ENCODE results near the gene USP35.

Gene USP35

GRCh38 chr11:78193806-78194205 lies 5.1 kb downstream of the USP35 start:
- no peak overlapping the region for H3K27ac ChIP-seq
- no peak for DNase-seq (ENCODE audit: low read depth, low spot score)

DNA sequence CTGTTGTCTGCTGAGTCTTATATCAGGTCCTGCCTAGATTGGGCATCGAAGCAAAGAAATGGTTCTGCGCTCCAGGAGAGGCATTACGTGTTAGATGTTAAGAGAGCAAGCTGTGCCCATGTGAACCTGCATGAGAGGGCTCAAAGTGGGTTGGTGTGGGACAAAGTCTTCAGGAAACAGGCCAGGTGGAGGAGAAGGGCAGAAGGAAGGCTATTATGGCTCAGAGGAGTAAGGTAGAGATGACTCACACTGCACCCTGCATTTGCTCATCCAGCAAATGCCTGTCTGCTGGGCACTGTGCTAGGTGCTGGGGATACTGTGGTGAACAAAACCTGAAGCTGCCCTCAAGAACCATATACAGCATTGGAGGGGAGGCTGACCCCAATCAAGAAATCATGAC lies 5.8 kb downstream of the USP35 start:
- DNase-seq (ENCODE audit: low read depth, low spot score): no peak
- H3K27ac ChIP-seq: no peak overlapping the region

DNA sequence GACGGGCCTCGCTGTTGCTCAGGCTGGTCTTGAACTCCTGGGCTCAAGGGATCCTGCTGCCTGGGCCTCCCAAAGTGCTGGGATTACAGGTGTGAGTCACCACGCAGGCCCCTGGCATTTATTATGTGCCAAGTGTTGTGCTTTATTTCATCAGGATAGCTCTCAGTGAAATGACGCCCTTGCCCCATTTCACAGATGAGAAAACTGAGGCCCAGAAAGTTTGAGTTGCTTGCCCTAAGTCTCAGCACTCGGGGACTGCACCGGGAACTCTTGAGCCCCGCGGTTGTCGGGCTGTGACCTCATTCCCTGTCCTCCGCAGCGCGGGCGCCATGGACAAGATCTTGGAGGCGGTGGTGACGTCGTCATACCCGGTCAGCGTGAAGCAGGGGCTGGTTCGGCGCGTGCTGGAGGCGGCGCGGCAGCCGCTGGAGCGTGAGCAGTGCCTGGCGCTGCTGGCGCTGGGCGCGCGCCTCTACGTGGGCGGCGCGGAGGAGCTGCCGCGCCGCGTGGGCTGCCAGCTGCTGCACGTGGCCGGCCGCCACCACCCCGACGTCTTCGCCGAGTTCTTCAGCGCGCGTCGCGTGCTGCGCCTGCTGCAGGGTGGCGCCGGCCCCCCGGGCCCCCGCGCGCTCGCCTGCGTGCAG lies 7.3 kb downstream of the USP35 start:
- no peak overlapping the region for H3K27ac ChIP-seq
- no peak for DNase-seq (ENCODE audit: low read depth, low spot score)

DNA sequence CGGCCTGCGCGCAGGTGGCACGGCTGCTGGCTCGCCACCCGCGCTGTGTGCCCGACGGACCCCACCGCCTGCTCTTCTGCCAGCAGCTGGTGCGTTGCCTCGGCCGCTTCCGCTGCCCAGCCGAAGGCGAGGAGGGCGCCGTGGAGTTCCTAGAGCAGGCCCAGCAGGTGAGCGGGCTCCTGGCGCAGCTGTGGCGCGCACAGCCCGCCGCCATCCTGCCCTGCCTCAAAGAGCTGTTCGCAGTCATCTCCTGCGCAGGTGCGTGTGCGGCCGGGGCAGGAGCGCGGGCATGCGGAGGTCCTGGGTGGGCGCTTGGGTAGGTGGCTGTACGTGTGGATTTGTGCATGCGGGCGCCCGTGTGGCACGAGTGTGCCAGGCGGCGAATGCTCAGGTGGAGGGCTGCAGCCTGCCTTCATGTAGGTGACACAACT lies 8.0 kb downstream of the USP35 start:
- no peak for DNase-seq (ENCODE audit: low read depth, low spot score)

DNA sequence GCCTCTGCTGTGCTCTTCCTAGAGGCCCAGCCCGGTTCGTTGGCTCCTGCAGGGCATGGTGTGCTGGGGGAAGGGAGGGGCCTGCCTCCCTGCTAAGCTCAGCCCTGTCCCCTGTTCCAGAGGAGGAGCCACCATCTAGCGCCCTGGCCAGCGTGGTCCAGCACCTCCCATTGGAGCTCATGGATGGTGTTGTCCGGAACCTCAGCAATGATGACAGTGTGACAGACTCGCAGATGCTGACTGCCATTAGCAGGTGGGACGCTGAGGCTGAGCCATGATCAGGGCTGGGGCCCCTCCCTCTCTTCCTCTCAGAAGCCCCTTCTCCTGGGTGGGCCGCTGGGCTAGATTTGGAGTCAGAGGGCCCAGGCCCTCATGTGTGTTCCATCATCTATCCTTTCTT lies 9.1 kb downstream of the USP35 start:
- no peak for DNase-seq (ENCODE audit: low read depth, low spot score)
- H3K27ac ChIP-seq: no peak overlapping the region

More for the DNA sequence above, 8.0 kb downstream of the USP35 start:
- H3K27ac ChIP-seq: no peak overlapping the region

- no peak overlapping the region for H3K27ac ChIP-seq
- no peak for DNase-seq (ENCODE audit: low read depth, low spot score)
Measured at GRCh38 chr11:78199015-78199652, 10.4 kb downstream of the USP35 start.

DNA sequence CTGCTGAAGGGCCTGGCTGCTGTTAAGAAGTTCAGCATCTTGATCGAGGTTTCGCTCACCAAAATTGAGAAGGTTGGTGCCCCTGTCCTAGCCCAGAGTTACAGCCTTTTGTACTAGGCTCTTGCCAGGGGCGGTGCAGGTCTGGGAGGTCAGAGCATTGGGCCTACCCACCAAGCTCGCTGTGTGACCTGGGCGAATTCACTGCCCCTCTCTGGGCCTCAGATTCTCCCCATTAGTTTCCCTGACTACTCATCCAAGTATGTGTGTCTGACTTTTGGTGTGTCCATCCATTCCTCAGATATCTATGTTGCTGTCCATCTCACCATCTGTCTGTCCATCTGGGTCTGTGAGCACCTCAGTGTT lies 10.9 kb downstream of the USP35 start:
- no peak for DNase-seq (ENCODE audit: low read depth, low spot score)
- H3K27ac ChIP-seq: no peak overlapping the region

- no peak for DNase-seq (ENCODE audit: low read depth, low spot score)
Measured at GRCh38 chr11:78200061-78200460, 11.3 kb downstream of the USP35 start.

GRCh38 chr11:78200553-78200952 lies 11.8 kb downstream of the USP35 start:
- H3K27ac ChIP-seq: no peak overlapping the region
- no peak for DNase-seq (ENCODE audit: low read depth, low spot score)

More at GRCh38 chr11:78200061-78200460, 11.3 kb downstream of the USP35 start:
- no peak overlapping the region for H3K27ac ChIP-seq

DNA sequence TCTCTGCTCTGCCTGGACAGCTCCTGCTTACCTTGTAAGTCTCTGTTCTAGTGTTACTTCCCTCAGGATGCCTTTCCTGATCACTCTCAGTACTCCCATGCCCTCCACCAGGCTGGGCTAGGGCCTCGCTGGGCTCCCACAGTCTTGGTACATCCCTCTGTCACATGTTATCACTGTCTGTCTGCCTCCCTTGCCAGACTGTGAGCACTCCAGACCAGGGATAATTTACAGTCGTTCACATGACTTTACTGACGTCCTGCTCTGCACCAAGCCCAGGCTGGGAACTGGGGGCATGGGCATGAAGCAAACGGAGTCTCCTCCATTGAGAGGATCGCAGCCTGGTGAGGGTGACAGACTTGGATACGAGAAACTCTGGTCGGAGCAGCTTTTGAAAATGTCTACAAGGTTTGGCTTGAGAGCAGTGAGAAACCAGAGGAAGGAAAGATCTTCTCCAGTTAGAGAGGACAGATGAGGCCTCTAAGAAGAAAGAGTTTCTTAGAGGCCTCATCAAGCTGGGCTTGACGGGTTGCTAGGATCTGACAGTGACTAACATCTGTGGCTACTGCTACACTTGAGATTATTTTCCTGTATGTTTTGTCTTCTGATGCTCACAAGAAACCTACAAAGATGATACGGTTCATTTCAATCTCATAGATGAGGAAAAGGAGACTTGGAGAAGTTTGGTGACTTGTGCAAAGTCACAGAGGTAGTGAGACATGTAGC lies 12.5 kb downstream of the USP35 start:
- DNase-seq (ENCODE audit: low read depth, low spot score): no peak
- no peak overlapping the region for H3K27ac ChIP-seq

GRCh38 chr11:78202733-78203167 lies 14.0 kb downstream of the USP35 start:
- no peak for DNase-seq (ENCODE audit: low read depth, low spot score)
- no peak overlapping the region for H3K27ac ChIP-seq

DNA sequence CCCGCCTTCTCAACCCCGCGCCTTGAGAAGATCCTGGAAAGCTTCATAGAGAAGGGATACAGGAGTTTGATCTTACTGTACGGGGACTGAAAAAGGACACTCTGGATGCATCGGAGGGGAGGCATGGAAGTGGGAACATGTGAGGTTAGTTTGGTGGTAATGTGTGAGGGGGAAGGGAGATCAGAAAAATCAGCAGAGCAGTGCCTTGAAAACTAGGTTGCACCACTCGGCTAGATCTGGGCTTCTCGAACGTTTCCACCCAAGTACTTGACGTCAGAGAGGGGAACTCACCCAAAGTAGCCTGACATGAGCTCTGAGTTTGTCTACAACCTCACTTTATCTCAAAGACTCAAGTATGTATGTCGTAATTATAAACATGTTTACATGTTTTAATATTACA lies 14.5 kb downstream of the USP35 start:
- DNase-seq (ENCODE audit: low read depth, low spot score): no peak

GRCh38 chr11:78205256-78205655 lies 16.5 kb downstream of the USP35 start:
- no peak overlapping the region for H3K27ac ChIP-seq

More for the DNA sequence above, 14.5 kb downstream of the USP35 start:
- H3K27ac ChIP-seq: no peak overlapping the region

GRCh38 chr11:78205691-78206090 lies 17.0 kb downstream of the USP35 start:
- no peak for DNase-seq (ENCODE audit: low read depth, low spot score)
- H3K27ac ChIP-seq: no peak overlapping the region

More at GRCh38 chr11:78205256-78205655, 16.5 kb downstream of the USP35 start:
- no peak for DNase-seq (ENCODE audit: low read depth, low spot score)

DNA sequence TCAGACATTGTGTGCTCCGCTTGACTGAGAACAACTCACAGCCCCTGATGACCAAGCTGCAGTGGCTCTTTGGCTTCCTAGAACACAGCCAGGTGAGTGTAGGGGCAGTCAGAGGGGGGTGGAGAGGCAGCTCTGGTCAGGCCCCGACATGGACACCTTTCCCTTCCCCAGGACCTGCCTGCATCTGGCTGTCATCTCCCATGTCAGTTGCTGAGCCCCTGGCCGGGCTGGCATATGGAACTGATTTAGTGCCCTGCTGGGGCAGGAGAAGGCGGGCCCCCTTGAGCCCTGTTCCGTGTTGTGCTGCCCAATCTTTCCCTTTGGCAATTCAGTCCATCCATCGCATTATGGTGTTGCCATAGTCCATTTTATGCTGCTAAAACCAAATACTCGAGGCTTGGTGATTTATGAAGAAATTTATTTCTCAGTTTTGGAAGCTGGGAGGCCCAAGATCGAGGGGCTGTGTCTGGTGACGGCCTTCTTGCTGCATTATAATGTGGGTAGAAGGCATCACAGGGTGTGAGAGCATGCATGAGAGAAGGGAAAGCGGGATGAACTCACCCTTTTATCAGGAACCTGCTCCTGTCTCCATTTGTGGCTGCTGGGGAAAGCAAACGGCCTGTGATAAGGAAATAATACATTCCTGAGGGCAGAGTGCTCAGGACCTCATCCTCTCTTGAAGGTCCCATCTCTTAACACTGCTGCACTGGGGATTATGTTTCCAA lies 19.0 kb downstream of the USP35 start:
- no peak for DNase-seq (ENCODE audit: low read depth, low spot score)
- H3K27ac ChIP-seq: no peak overlapping the region

DNA sequence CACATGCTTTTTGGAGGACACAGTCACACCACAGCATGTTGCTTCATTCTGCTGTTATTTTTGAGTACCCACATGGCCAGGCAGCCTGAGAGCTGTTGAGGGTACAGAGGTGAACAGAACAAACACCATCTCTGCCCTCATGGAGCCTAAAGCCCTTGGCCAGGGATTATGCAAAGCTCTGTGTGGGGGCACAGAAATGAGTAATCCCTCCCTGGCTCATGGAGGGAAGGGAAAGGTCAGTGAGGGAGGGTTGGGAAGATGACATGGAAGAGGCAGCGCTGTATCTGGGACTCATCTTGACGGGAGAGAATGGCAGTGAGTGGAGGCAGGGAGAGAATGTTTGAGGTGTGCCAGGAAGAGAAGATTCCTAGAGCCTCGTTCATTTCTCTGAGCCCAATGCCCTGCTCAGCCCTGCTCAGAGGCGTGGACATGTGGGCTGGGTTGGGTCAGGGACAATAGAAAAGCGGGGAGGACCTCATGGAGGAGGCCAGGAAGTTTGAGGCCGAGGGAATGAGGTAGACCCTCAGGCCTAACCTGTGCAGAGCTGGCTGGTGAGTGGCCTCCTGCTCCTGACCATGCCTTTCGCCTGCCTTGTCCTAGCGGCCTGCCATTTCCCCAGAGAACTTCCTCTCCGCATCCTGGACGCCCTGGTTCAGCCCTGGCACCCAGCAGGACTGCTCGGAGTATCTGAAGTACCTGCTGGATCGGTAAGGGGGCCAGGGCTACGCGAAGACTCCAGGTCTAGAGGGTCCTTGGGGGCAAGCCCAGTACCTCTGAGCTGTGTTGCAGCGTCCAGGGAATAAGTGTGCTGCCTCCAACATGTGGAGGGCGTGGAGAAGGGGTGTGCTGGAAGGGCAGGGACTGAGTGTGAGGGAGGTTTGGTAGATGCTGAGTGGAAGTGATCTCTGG lies 19.8 kb downstream of the USP35 start:
- no peak for DNase-seq (ENCODE audit: low read depth, low spot score)
- no peak overlapping the region for H3K27ac ChIP-seq

DNA sequence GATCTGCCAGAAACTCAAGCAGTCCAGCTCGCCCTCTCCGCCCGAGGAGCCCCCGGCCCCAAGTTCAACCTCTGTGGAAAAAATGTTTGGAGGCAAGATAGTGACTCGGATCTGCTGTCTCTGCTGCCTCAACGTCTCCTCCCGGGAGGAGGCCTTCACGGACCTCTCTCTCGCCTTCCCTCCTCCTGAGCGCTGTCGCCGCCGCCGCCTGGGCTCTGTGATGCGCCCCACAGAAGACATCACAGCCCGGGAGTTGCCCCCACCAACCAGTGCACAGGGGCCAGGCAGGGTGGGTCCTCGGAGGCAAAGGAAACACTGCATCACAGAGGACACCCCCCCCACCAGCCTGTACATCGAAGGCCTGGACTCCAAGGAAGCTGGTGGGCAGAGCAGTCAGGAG lies 20.8 kb downstream of the USP35 start:
- DNase-seq (ENCODE audit: low read depth, low spot score): no peak
- no peak overlapping the region for H3K27ac ChIP-seq

DNA sequence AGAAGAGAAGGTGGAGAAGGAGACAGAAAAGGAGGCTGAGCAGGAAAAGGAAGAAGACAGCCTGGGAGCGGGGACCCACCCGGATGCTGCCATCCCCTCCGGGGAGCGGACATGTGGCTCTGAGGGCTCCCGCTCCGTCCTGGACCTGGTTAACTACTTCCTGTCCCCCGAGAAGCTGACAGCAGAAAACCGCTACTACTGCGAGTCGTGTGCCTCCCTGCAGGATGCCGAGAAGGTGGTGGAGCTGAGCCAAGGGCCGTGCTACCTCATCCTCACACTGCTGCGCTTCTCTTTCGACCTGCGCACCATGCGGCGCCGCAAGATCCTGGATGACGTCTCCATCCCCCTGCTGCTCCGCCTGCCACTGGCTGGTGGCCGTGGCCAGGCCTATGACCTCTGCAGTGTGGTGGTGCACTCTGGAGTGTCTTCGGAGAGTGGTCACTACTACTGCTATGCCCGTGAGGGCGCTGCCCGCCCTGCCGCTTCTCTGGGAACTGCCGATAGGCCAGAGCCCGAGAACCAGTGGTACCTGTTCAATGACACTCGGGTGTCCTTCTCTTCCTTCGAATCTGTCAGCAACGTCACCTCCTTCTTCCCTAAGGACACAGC lies 21.4 kb downstream of the USP35 start:
- no peak for DNase-seq (ENCODE audit: low read depth, low spot score)
- no peak overlapping the region for H3K27ac ChIP-seq

- no peak for DNase-seq (ENCODE audit: low read depth, low spot score)
Measured at GRCh38 chr11:78211565-78211964, 22.8 kb downstream of the USP35 start.

More at GRCh38 chr11:78211565-78211964, 22.8 kb downstream of the USP35 start:
- H3K27ac ChIP-seq: no peak overlapping the region
